Left ventricle myocardium inferior (tissue), 1 donor: Measurements from ENCODE around the gene NUBP2. TPM values are rescaled to one million over a fixed set of nuclear protein-coding genes. Genes with fewer than 3 reads are reported as not detected.

Source experiments
- DNase-seq: peaks from one replicate; pipeline ENCODE4 v3.0.0-alpha.2; 2020
- H3K27ac ChIP-seq: fragments of 200-600 bp; replicated peaks from 2 replicates; pipeline ENCODE4 v1.8.0; 2021
- H3K27me3 ChIP-seq: fragments of 200-600 bp; 2 replicates; pipeline ENCODE4 v1.8.0; 2021; ENCODE audit warnings: low read depth
- H3K36me3 ChIP-seq: fragments of 200-600 bp; 2 replicates; pipeline ENCODE4 v1.8.0; 2021
- H3K4me1 ChIP-seq: fragments of 200-600 bp; 2 replicates; pipeline ENCODE4 v1.8.0; 2021
- H3K4me3 ChIP-seq: fragments of 200-600 bp; 2 replicates; pipeline ENCODE4 v1.8.0; 2021; ENCODE audit warnings: mild to moderate bottlenecking, moderate library complexity
- H3K9me3 ChIP-seq: fragments of 200-600 bp; replicated peaks from 2 replicates; pipeline ENCODE4 v1.8.0; 2021
- CTCF ChIP-seq: fragments of 200-600 bp; IDR thresholded peaks from 2 replicates; pipeline ENCODE4 v1.8.0; 2021; ENCODE audit warnings: antibody characterized with exemption, mild to moderate bottlenecking, borderline replicate concordance
- intact Hi-C: fragments of 100-400 bp; cut with micrococcal nuclease; formaldehyde crosslinking; loops from one replicate; pipeline ENCODE4 v1.11.0; 2022
- total RNA-seq: library from RNA; stranded (reverse); fragmentation: NEBNext Ultra II Directional; extraction: Animal tissue kit (Norgen Biotek cat#: 25700); gene quantifications from one replicate; pipeline ENCODE4 v1.2.1, GENCODE V29; 2021
- donor health status: DM: no; HTN: yes; CAD: no; lungs with severe emphysema.

Gene NUBP2
- total RNA-seq, 1 donor from 2014 or later: 36.2 TPM

- no peak overlapping the region for H3K27ac ChIP-seq
- intact Hi-C loops: no loop called here
- no peaks in the 10 kb centered on the region for H3K9me3 ChIP-seq
- no peak for DNase-seq
- H3K4me3 ChIP-seq: no peak overlapping the region
- TF ChIP-seq CTCF: no peak
- peaks cover 8% of the 10 kb centered on the region for H3K4me1 ChIP-seq
- H3K27me3 ChIP-seq: no peaks in the 10 kb centered on the region
- peaks cover 87% of the 10 kb centered on the region for H3K36me3 ChIP-seq
Observed at GRCh38 chr16:1764971-1765370, 17.8 kb upstream of the NUBP2 start.

GRCh38 chr16:1765826-1766225, 16.9 kb upstream of the NUBP2 start:
- TF ChIP-seq CTCF: no peak
- Histone ChIP-seq H3K9me3 (no peaks in the 10 kb centered on the region), H3K4me1 (peaks cover 17% of the 10 kb centered on the region), H3K36me3 (peaks cover 79% of the 10 kb centered on the region), H3K27me3 (no peaks in the 10 kb centered on the region), H3K4me3 (no peak overlapping the region), H3K27ac (no peak overlapping the region)
- intact Hi-C loops: no loop called here
- DNase-seq: no peak

GRCh38 chr16:1766231-1766630, 16.5 kb upstream of the NUBP2 start:
- Histone ChIP-seq H3K9me3 (no peaks in the 10 kb centered on the region), H3K27ac (no peak overlapping the region)
- intact Hi-C loops: no loop called here

GRCh38 chr16:1766701-1767100, 16.1 kb upstream of the NUBP2 start:
- no peak for DNase-seq
- intact Hi-C loops: no loop called here
- Histone ChIP-seq H3K36me3 (peaks cover 74% of the 10 kb centered on the region), H3K27me3 (no peaks in the 10 kb centered on the region), H3K9me3 (no peaks in the 10 kb centered on the region), H3K4me1 (peaks cover 26% of the 10 kb centered on the region), H3K27ac (no peak overlapping the region), H3K4me3 (no peak overlapping the region)
- TF ChIP-seq CTCF: no peak

More at GRCh38 chr16:1766231-1766630, 16.5 kb upstream of the NUBP2 start:
- TF ChIP-seq CTCF: no peak
- no peak overlapping the region for H3K4me3 ChIP-seq
- no peaks in the 10 kb centered on the region for H3K27me3 ChIP-seq
- peaks cover 21% of the 10 kb centered on the region for H3K4me1 ChIP-seq
- DNase-seq: no peak
- peaks cover 75% of the 10 kb centered on the region for H3K36me3 ChIP-seq

GRCh38 chr16:1767116-1767994, 15.4 kb upstream of the NUBP2 start:
- H3K27ac ChIP-seq: no peak overlapping the region
- intact Hi-C loops: no loop called here
- H3K4me1 ChIP-seq: peaks cover 32% of the 10 kb centered on the region
- no peak for TF ChIP-seq CTCF
- no peak overlapping the region for H3K4me3 ChIP-seq
- no peaks in the 10 kb centered on the region for H3K9me3 ChIP-seq
- peaks cover 67% of the 10 kb centered on the region for H3K36me3 ChIP-seq
- no peaks in the 10 kb centered on the region for H3K27me3 ChIP-seq
- DNase-seq: no peak
